GM23338 (cell line): ENCODE results near the gene PLEKHG2. TPM values are rescaled to one million over a fixed set of nuclear protein-coding genes. Genes with fewer than 3 reads are reported as not detected.

Experiments used
- ATAC-seq: fragments of 200-7000 bp; cut with Tn5 transposase; 3 replicates; pipeline ENCODE4 v1.9.1; 2020
- DNase-seq: peaks from one replicate; pipeline ENCODE4 v3.0.0-alpha.2; 2015; ENCODE audit warnings: low spot score
- H2AFZ ChIP-seq: fragments of 200-600 bp; sonication (generic); 2 replicates; pipeline ENCODE4 v1.8.0; 2016; ENCODE audit warnings: antibody characterized with exemption, mild to moderate bottlenecking, moderate library complexity
- H3F3A ChIP-seq: fragments of 200-600 bp; sonication (generic); replicated peaks from 2 replicates; pipeline ENCODE4 v1.8.0; 2017; ENCODE audit warnings: antibody characterized with exemption, mixed run types, low read depth
- H3K27ac ChIP-seq: fragments of 200-600 bp; sonication (generic); 2 replicates; pipeline ENCODE4 v1.6.1; 2016; ENCODE audit warnings: low read depth
- H3K27me3 ChIP-seq: fragments of 200-600 bp; sonication (generic); 2 replicates; pipeline ENCODE4 v1.8.0; 2016; ENCODE audit warnings: mild to moderate bottlenecking, mixed run types, moderate library complexity; ENCODE audit not compliant: insufficient read depth
- H3K36me3 ChIP-seq: fragments of 200-600 bp; sonication (generic); 2 replicates; pipeline ENCODE4 v1.8.0; 2016; ENCODE audit warnings: mild to moderate bottlenecking; ENCODE audit not compliant: insufficient read depth
- H3K4me1 ChIP-seq: fragments of 200-600 bp; sonication (generic); 2 replicates; pipeline ENCODE4 v1.8.0; 2016; ENCODE audit warnings: mild to moderate bottlenecking, moderate library complexity; ENCODE audit not compliant: insufficient read depth
- H3K4me2 ChIP-seq: fragments of 200-600 bp; sonication (generic); 2 replicates; pipeline ENCODE4 v1.7.1; 2017; ENCODE audit warnings: mixed run types
- H3K4me3 ChIP-seq: fragments of 200-600 bp; sonication (generic); 2 replicates; pipeline ENCODE4 v1.6.1; 2016; ENCODE audit warnings: mixed run types
- H3K79me2 ChIP-seq: fragments of 200-600 bp; sonication (generic); replicated peaks from 2 replicates; pipeline ENCODE4 v1.8.0; 2017; ENCODE audit warnings: mild to moderate bottlenecking; ENCODE audit not compliant: insufficient read depth
- H3K9me2 ChIP-seq: fragments of 200-600 bp; sonication (generic); 2 replicates; pipeline ENCODE4 v1.8.0; 2017; ENCODE audit not compliant: insufficient read depth
- H4K20me1 ChIP-seq: fragments of 200-600 bp; sonication (generic); replicated peaks from 2 replicates; pipeline ENCODE4 v1.8.0; 2017; ENCODE audit warnings: mild to moderate bottlenecking; ENCODE audit not compliant: insufficient read depth
- H3K27ac Mint-ChIP-seq: 2 replicates; pipeline ENCODE4 v1.8.0; 2020; ENCODE audit warnings: inconsistent platforms, mild to moderate bottlenecking, moderate library complexity, mixed read lengths
- H3K27me3 Mint-ChIP-seq: 3 replicates; pipeline ENCODE4 v1.8.0; 2022; ENCODE audit warnings: low read depth, mild to moderate bottlenecking, moderate library complexity, mixed read lengths, inconsistent platforms; ENCODE audit not compliant: insufficient read depth, poor library complexity
- H3K36me3 Mint-ChIP-seq: 3 replicates; pipeline ENCODE4 v1.8.0; 2021; ENCODE audit warnings: low read depth, mild to moderate bottlenecking, inconsistent platforms, moderate library complexity, mixed read lengths
- H3K4me1 Mint-ChIP-seq: 3 replicates; pipeline ENCODE4 v1.8.0; 2020; ENCODE audit warnings: mild to moderate bottlenecking, inconsistent platforms, mixed read lengths
- H3K4me3 Mint-ChIP-seq: 3 replicates; pipeline ENCODE4 v1.8.0; 2021; ENCODE audit warnings: moderate library complexity, mild to moderate bottlenecking, inconsistent platforms, mixed read lengths
- H3K9me3 Mint-ChIP-seq: 3 replicates; pipeline ENCODE4 v1.8.0; 2020; ENCODE audit warnings: moderate library complexity, mild to moderate bottlenecking, inconsistent platforms, mixed read lengths
- CREB1 ChIP-seq: fragments of 250-450 bp; sonication (Bioruptor Pico); IDR thresholded peaks from 2 replicates; pipeline ENCODE4 v1.5.0; 2020; ENCODE audit warnings: low read depth, mild to moderate bottlenecking, moderate library complexity
- CTCF ChIP-seq, 2 experiments: fragments of 200-600 bp in 1 of 2; sonication (generic) in 1 of 2; conservative IDR thresholded peaks; 2 replicates each; pipeline versions ENCODE4 v1.5.1 to v1.6.1; 2016 to 2017; ENCODE audit warnings: antibody characterized with exemption in 2 of 2, low read depth in 2 of 2, mild to moderate bottlenecking in 2 of 2, moderate library complexity in 1 of 2
- EZH2phosphoT487 ChIP-seq: fragments of 200-600 bp; sonication (generic); IDR thresholded peaks from one replicate; pipeline ENCODE4 v1.8.1; 2018; ENCODE audit warnings: antibody characterized with exemption; ENCODE audit not compliant: unreplicated experiment
- JUNB ChIP-seq: IDR thresholded peaks from one replicate; pipeline ENCODE4 v1.6.1; 2016; ENCODE audit warnings: antibody characterized with exemption; ENCODE audit not compliant: unreplicated experiment
- NANOG ChIP-seq: IDR thresholded peaks from 2 replicates; pipeline ENCODE4 v1.6.1; 2016; ENCODE audit warnings: antibody characterized with exemption, borderline replicate concordance
- POLR2AphosphoS5 ChIP-seq: IDR thresholded peaks from 2 replicates; pipeline ENCODE4 v1.6.1; 2016; ENCODE audit warnings: antibody characterized with exemption, low read depth
- ZNF114 ChIP-seq: fragments of 250-450 bp; sonication (Bioruptor Pico); IDR thresholded peaks from 2 replicates; pipeline ENCODE4 v1.5.0; 2020; ENCODE audit warnings: mild to moderate bottlenecking, moderate library complexity
- ZNF331 ChIP-seq: fragments of 250-450 bp; sonication (Bioruptor Pico); IDR thresholded peaks from 2 replicates; pipeline ENCODE4 v1.5.0; 2020; ENCODE audit warnings: low read depth, mild to moderate bottlenecking, moderate library complexity
- ZNF462 ChIP-seq: fragments of 250-450 bp; sonication (Bioruptor Pico); IDR thresholded peaks from 2 replicates; pipeline ENCODE4 v1.5.0; 2020; ENCODE audit warnings: mild to moderate bottlenecking, moderate library complexity
- polyA plus RNA-seq: library from polyadenylated mRNA; unstranded; fragments of >200 nt; fragmentation: Nextera tagmentation; extraction: Ambion mirVana; gene quantifications from 2 replicates; pipeline ENCODE4 v1.2.1, GENCODE V29; 2016
- total RNA-seq: library from RNA; depleted of rRNA; stranded (reverse); fragments of >200 nt; shearing (Covaris generic); gene quantifications from 2 replicates; pipeline ENCODE4 v1.2.3, GENCODE V29; 2014
- TF ChIP-seq, protein P1 (sequence below): IDR thresholded peaks from one replicate; pipeline ENCODE4 v1.6.1; 2018; ENCODE audit warnings: antibody characterized with exemption; ENCODE audit not compliant: unreplicated experiment

Gene PLEKHG2
- total and polyA plus RNA-seq, 2 experiments from 2014 or later, result 15.5 to 41.3 TPM

GRCh38 chr19:39381910-39382611 is 30.4 kb upstream of the PLEKHG2 start:
- Mint-ChIP-seq H3K9me3 (no peaks in the 10 kb centered on the region), H3K4me3 (no peak overlapping the region), H3K27me3 (peaks cover 20% of the 10 kb centered on the region), H3K36me3 (peaks cover 81% of the 10 kb centered on the region), H3K27ac (no peak overlapping the region; the same call in 1 of the 2 replicates), H3K4me1 (peaks cover 11% of the 10 kb centered on the region)
- no peak overlapping the region for H3K27ac ChIP-seq
- TF ChIP-seq NANOG (no peak), POLR2AphosphoS5 (no peak), ZNF114 (CRISPR knock-in tag) (no peak), EZH2phosphoT487 (no peak), CREB1 (CRISPR knock-in tag) (no peak), ZNF331 (CRISPR knock-in tag) (no peak), CTCF (conservative IDR thresholded peaks at IDR 0.05; ENCODE audit: low read depth in 2 of 2) (no peak), ZNF462 (CRISPR knock-in tag) (no peak), JUNB (no peak)
- TF ChIP-seq, protein P1, sequence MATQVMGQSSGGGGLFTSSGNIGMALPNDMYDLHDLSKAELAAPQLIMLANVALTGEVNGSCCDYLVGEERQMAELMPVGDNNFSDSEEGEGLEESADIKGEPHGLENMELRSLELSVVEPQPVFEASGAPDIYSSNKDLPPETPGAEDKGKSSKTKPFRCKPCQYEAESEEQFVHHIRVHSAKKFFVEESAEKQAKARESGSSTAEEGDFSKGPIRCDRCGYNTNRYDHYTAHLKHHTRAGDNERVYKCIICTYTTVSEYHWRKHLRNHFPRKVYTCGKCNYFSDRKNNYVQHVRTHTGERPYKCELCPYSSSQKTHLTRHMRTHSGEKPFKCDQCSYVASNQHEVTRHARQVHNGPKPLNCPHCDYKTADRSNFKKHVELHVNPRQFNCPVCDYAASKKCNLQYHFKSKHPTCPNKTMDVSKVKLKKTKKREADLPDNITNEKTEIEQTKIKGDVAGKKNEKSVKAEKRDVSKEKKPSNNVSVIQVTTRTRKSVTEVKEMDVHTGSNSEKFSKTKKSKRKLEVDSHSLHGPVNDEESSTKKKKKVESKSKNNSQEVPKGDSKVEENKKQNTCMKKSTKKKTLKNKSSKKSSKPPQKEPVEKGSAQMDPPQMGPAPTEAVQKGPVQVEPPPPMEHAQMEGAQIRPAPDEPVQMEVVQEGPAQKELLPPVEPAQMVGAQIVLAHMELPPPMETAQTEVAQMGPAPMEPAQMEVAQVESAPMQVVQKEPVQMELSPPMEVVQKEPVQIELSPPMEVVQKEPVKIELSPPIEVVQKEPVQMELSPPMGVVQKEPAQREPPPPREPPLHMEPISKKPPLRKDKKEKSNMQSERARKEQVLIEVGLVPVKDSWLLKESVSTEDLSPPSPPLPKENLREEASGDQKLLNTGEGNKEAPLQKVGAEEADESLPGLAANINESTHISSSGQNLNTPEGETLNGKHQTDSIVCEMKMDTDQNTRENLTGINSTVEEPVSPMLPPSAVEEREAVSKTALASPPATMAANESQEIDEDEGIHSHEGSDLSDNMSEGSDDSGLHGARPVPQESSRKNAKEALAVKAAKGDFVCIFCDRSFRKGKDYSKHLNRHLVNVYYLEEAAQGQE, result no peak
- H4K20me1 ChIP-seq, result peaks cover 20% of the 10 kb centered on the region
- H2AFZ ChIP-seq, result no peak overlapping the region
- ATAC-seq, result no peak
- H3K27me3 ChIP-seq, result no peaks in the 10 kb centered on the region
- H3K36me3 ChIP-seq, result peaks cover 32% of the 10 kb centered on the region
- no peak overlapping the region for H3K4me2 ChIP-seq
- H3K79me2 ChIP-seq, result no peaks in the 10 kb centered on the region
- H3K9me2 ChIP-seq, result no peaks in the 10 kb centered on the region
- H3K4me3 ChIP-seq, result no peak overlapping the region
- H3F3A ChIP-seq, result peaks cover 10% of the 10 kb centered on the region; the same call in 1 of the 2 replicates
- H3K4me1 ChIP-seq, result peaks cover 6% of the 10 kb centered on the region; the same call in 1 of the 2 replicates
- no peak for DNase-seq
